K562 (cell line): Measurements from ENCODE around the gene METRN. TPM values are rescaled to one million over a fixed set of nuclear protein-coding genes. Genes with fewer than 3 reads are reported as not detected.
A peak's percentile ranks its signal among the peaks of the same experiment; 100 is the strongest.

Source experiments
- ARNT ChIP-seq, 2 experiments: fragments of 450-650 bp; IDR thresholded peaks; 2 replicates each; pipeline ENCODE4 v1.6.1; 2016; ENCODE audit warnings: mild to moderate bottlenecking in 1 of 2
- CBFA2T2 ChIP-seq: fragments of 450-650 bp; conservative IDR thresholded peaks from 2 replicates; pipeline ENCODE4 v1.6.1; 2017; ENCODE audit warnings: mild to moderate bottlenecking
- GATAD2B ChIP-seq: fragments of 450-650 bp; IDR thresholded peaks from 2 replicates; pipeline ENCODE4 v1.6.1; 2017; ENCODE audit warnings: mild to moderate bottlenecking, borderline replicate concordance
- GTF2E2 ChIP-seq: fragments of 200-800 bp; sonication (Bioruptor generic); IDR thresholded peaks from 2 replicates; pipeline ENCODE4 v1.6.1; 2016; ENCODE audit warnings: missing genetic modification characterization, missing compliant biosample characterization
- GTF2F1 ChIP-seq: IDR thresholded peaks from 2 replicates; pipeline ENCODE4 v1.6.1; 2011; ENCODE audit warnings: low read depth, low read length, improper control_type of control experiment
- HBP1 ChIP-seq: fragments of 450-650 bp; formaldehyde crosslinking; IDR thresholded peaks from 2 replicates; pipeline ENCODE4 v1.4.0; 2022; ENCODE audit warnings: missing genetic modification characterization
- ID3 ChIP-seq, 2 experiments: fragments of 250-450 bp in 1 of 2; fragments of 450-650 bp in 1 of 2; sonication (Bioruptor Pico) in 1 of 2; IDR thresholded peaks; 2 replicates each; pipeline versions ENCODE4 v1.6.1 to v1.8.0; 2016 to 2021; ENCODE audit warnings: mild to moderate bottlenecking in 2 of 2, moderate library complexity in 2 of 2, missing compliant biosample characterization in 1 of 2, missing genetic modification characterization in 1 of 2
- KAT8 ChIP-seq: fragments of 450-650 bp; IDR thresholded peaks from 2 replicates; pipeline ENCODE4 v1.6.1; 2016; ENCODE audit warnings: low read depth, mild to moderate bottlenecking
- KDM1A ChIP-seq, 2 experiments: fragments of 450-650 bp; IDR thresholded peaks; 2 replicates each; pipeline ENCODE4 v1.6.1; 2016; ENCODE audit warnings: mild to moderate bottlenecking in 2 of 2
- KDM2B ChIP-seq: fragments of 250-450 bp; sonication (Bioruptor Pico); IDR thresholded peaks from 2 replicates; pipeline ENCODE4 v1.8.0; 2021; ENCODE audit warnings: mild to moderate bottlenecking, moderate library complexity
- PHTF2 ChIP-seq: fragments of 250-450 bp; sonication (Bioruptor Pico); IDR thresholded peaks from 2 replicates; pipeline ENCODE4 v1.5.0; 2021; ENCODE audit warnings: mild to moderate bottlenecking
- RBM34 ChIP-seq: fragments of 200-400 bp; formaldehyde crosslinking; IDR thresholded peaks from 2 replicates; pipeline ENCODE4 v1.6.1; 2018; ENCODE audit warnings: low read length, borderline replicate concordance; ENCODE audit not compliant: insufficient read depth
- SAFB2 ChIP-seq: fragments of 200-400 bp; formaldehyde crosslinking; IDR thresholded peaks from 2 replicates; pipeline ENCODE4 v1.6.1; 2018; ENCODE audit warnings: borderline replicate concordance, low read length, low read depth, moderate library complexity; ENCODE audit not compliant: severe bottlenecking
- SUPT5H ChIP-seq: fragments of 450-650 bp; IDR thresholded peaks from 2 replicates; pipeline ENCODE4 v1.6.1; 2016
- TAF1 ChIP-seq: IDR thresholded peaks from 2 replicates; pipeline ENCODE4 v1.6.1; 2011; ENCODE audit warnings: mild to moderate bottlenecking, low read length, moderate library complexity; ENCODE audit not compliant: insufficient read depth, control insufficient read depth, severe bottlenecking; ENCODE audit errors: extremely low read depth
- TEAD1 ChIP-seq, 2 experiments: fragments of 450-650 bp in 1 of 2; sonication (generic) in 1 of 2; formaldehyde crosslinking; IDR thresholded peaks; 2 replicates each; pipeline versions ENCODE4 v1.4.0 to v1.8.0; 2020 to 2022; ENCODE audit warnings: mild to moderate bottlenecking in 2 of 2, missing genetic modification reagents in 1 of 2
- TEAD4 ChIP-seq, 2 experiments: sonication (generic) in 1 of 2; formaldehyde crosslinking in 1 of 2; IDR thresholded peaks; 2 replicates each; pipeline versions ENCODE4 v1.6.1 to v1.8.0; 2012 to 2022; ENCODE audit warnings: borderline replicate concordance in 1 of 2, inconsistent platforms in 1 of 2, low read length in 1 of 2, mild to moderate bottlenecking in 1 of 2, missing genetic modification reagents in 1 of 2
- ZBTB26 ChIP-seq: fragments of 450-650 bp; formaldehyde crosslinking; IDR thresholded peaks from 2 replicates; pipeline ENCODE4 v1.4.0; 2022; ENCODE audit warnings: missing genetic modification characterization
- ZNF212 ChIP-seq: fragments of 450-650 bp; formaldehyde crosslinking; IDR thresholded peaks from 2 replicates; pipeline ENCODE4 v1.4.0; 2020; ENCODE audit warnings: mild to moderate bottlenecking
- ZNF280B ChIP-seq: fragments of 250-450 bp; sonication (Bioruptor Pico); IDR thresholded peaks from 2 replicates; pipeline ENCODE4 v1.5.1; 2021; ENCODE audit warnings: mild to moderate bottlenecking
- ZNF644 ChIP-seq: fragments of 200-800 bp; sonication (Bioruptor generic); IDR thresholded peaks from 2 replicates; pipeline ENCODE4 v1.6.1; 2016; ENCODE audit warnings: low read depth, missing genetic modification characterization, missing compliant biosample characterization
- ZNF76 ChIP-seq: fragments of 250-450 bp; sonication (Bioruptor Pico); IDR thresholded peaks from 2 replicates; pipeline ENCODE4 v1.4.0; 2020; ENCODE audit warnings: mild to moderate bottlenecking, moderate library complexity, borderline replicate concordance
- polyA plus RNA-seq, 8 experiments: library from polyadenylated mRNA; depleted of rRNA in 4 of 8; stranded (reverse) in 5 of 8; unstranded in 3 of 8; fragments of >200 nt; fragmentation: Nextera tagmentation in 2 of 8; fragmentation: Illumina TruSeq in 1 of 8; extraction: Ambion mirVana in 2 of 8; extraction: Trizol in 1 of 8; gene quantifications; 2 replicates each; pipeline versions ENCODE4 v1.2.1 to v1.2.3, GENCODE V29; 2011 to 2014; ENCODE audit warnings: inconsistent platforms in 1 of 8, missing spikeins in 1 of 8
- total RNA-seq, 7 experiments: library from RNA; depleted of rRNA in 6 of 7; stranded (reverse); fragments of >200 nt in 6 of 7; fragmentation: Illumina TruSeq in 2 of 7; extraction: Trizol in 2 of 7; gene quantifications; 2 replicates each; pipeline versions ENCODE4 v1.2.1 to v1.2.3, GENCODE V29; 2011 to 2021; ENCODE audit warnings: low replicate concordance in 1 of 7

METRN gene
- total and polyA plus RNA-seq, 9 of the 15 experiments (the other 6 are each of a cell fraction or from before 2014, with no cell fraction given): 0.20 to 89.8 (median 15.4) TPM

- no peak for TF ChIP-seq ZNF280B
- TF ChIP-seq KDM1A (IDR thresholded peaks at IDR 0.05): peak in 1 of 2 experiments; percentile 92; a peak in 2 of 4 replicates
- TF ChIP-seq PHTF2 (CRISPR knock-in tag): no peak
- TF ChIP-seq TEAD1 (CRISPR knock-in tag; IDR thresholded peaks at IDR 0.05): 0 out of 4 replicates have a peak, but pooled peaks of 1 of the 2 experiments have one; percentile 24
- no peak for TF ChIP-seq GTF2E2 (tag)
- no peak for TF ChIP-seq ZNF76
- 0 out of 2 replicates have a peak, but pooled peaks have one; percentile 54 for TF ChIP-seq KDM2B (CRISPR knock-in tag)
- TF ChIP-seq GTF2F1: no peak
- TF ChIP-seq ZBTB26 (CRISPR knock-in tag): 0 out of 2 replicates have a peak, but pooled peaks have one; percentile 49
- TF ChIP-seq HBP1 (CRISPR knock-in tag): 0 out of 2 replicates have a peak, but pooled peaks have one; percentile 45
- TF ChIP-seq TAF1: no peak
- no peak for TF ChIP-seq RBM34
- TF ChIP-seq ZNF644 (tag): no peak
- TF ChIP-seq SUPT5H: peak; percentile 78; the same call in 1 of the 2 replicates
- TF ChIP-seq ZNF212 (CRISPR knock-in tag): no peak
- TF ChIP-seq ARNT (IDR thresholded peaks at IDR 0.05): 0 out of 4 replicates have a peak, but pooled peaks of 1 of the 2 experiments have one; percentile 36
- no peak for TF ChIP-seq SAFB2
- peak; percentile 97 for TF ChIP-seq GATAD2B
- TF ChIP-seq TEAD4 (IDR thresholded peaks at IDR 0.05; ENCODE audit: low read length): 0 out of 2 replicates have a peak, but pooled peaks have one; percentile 5
- no peak for TF ChIP-seq TEAD4 (CRISPR knock-in tag; IDR thresholded peaks at IDR 0.05; ENCODE audit: borderline replicate concordance)
- TF ChIP-seq KAT8: no peak
- TF ChIP-seq CBFA2T2: no peak
- TF ChIP-seq ID3 (CRISPR knock-in tag; IDR thresholded peaks at IDR 0.05): no peak
- 0 out of 2 replicates have a peak, but pooled peaks have one; percentile 33 for TF ChIP-seq ID3 (tag; IDR thresholded peaks at IDR 0.05)
Observed at GRCh38 chr16:674968-675883, 39.7 kb upstream of the METRN start, which contains the start of gene RHBDL1 (continued).
